GM12878 (cell line): ENCODE results near the gene IFIH1. TPM values are rescaled to one million over a fixed set of nuclear protein-coding genes. Genes with fewer than 3 reads are reported as not detected.

Experiments
- ATAC-seq: fragments of 200-7000 bp; cut with Tn5 transposase; 3 replicates; pipeline ENCODE4 v1.9.1; 2020; ENCODE audit warnings: mild to moderate bottlenecking, moderate library complexity
- BruUV-seq: library from RNA; stranded (reverse); fragments of 400-500 nt; replicated peaks from 2 replicates; lab custom pipeline; 2021; lab: Mats Ljungman, UMichigan
- CTCF ChIA-PET: fragments of 300-600 bp; sonication (Branson Sonifier 250); formaldehyde crosslinking; extraction: SDS; loops from one replicate; lab custom pipeline; 2021; ENCODE audit warnings: inconsistent platforms; lab: Yijun Ruan, JAX
- POLR2A ChIA-PET: fragments of 350-600 bp; formaldehyde crosslinking; extraction: SDS; loops from one replicate; lab custom pipeline; 2021; ENCODE audit warnings: inconsistent platforms; lab: Charles Lee
- RAD21 ChIA-PET: fragments of 300-600 bp; sonication (Branson Sonifier 250); formaldehyde crosslinking; loops from one replicate; lab custom pipeline; 2023; ENCODE audit warnings: antibody characterized with exemption; ENCODE audit not compliant: unreplicated experiment; lab: Charles Lee
- SMC1A ChIA-PET: fragments of 300-600 bp; sonication (Branson Sonifier 250); formaldehyde crosslinking; loops from one replicate; lab custom pipeline; 2023; ENCODE audit not compliant: unreplicated experiment, uncharacterized antibody; lab: Charles Lee
- DNase-seq: peaks from one replicate; pipeline ENCODE4 v3.0.0-alpha.2; 2011; ENCODE audit warnings: low read depth, low spot score
- FAIRE-seq: peaks from 3 replicates; lab custom pipeline; 2011; peaks lifted over from hg19 to GRCh38; lab: Jason Lieb, UNC
- H2AFZ ChIP-seq: 2 replicates; pipeline ENCODE4 v1.6.0; 2011; ENCODE audit warnings: low read depth, low read length, control low read depth; ENCODE audit not compliant: control insufficient read depth
- H3K27ac ChIP-seq: 2 replicates; pipeline ENCODE4 v1.5.1; 2011; ENCODE audit warnings: control low read depth; ENCODE audit not compliant: control insufficient read depth, insufficient read depth
- H3K27me3 ChIP-seq, 2 experiments: replicated peaks in 1 of 2; 2 replicates each; pipeline versions ENCODE4 v1.6.0 to v1.6.1; 2011; ENCODE audit warnings: low read length in 1 of 2; ENCODE audit not compliant: control insufficient read depth in 2 of 2, insufficient read depth in 2 of 2
- H3K36me3 ChIP-seq, 2 experiments: 2 replicates each; pipeline ENCODE4 v1.5.1; 2011; ENCODE audit warnings: low read length in 1 of 2; ENCODE audit not compliant: control insufficient read depth in 2 of 2, insufficient read depth in 2 of 2
- H3K4me1 ChIP-seq: 2 replicates; pipeline ENCODE4 v1.6.1; 2011; ENCODE audit warnings: mild to moderate bottlenecking, low read length, moderate library complexity, mixed read lengths; ENCODE audit not compliant: control insufficient read depth, insufficient read depth
- H3K4me2 ChIP-seq: 2 replicates; pipeline ENCODE4 v1.6.0; 2011; ENCODE audit warnings: control low read depth; ENCODE audit not compliant: control insufficient read depth, insufficient read depth
- H3K4me3 ChIP-seq: fragments of 200-600 bp; sonication (generic); 2 replicates; pipeline ENCODE4 v1.5.1; 2016
- H3K79me2 ChIP-seq: 2 replicates; pipeline ENCODE4 v1.6.0; 2011; ENCODE audit warnings: low read length; ENCODE audit not compliant: control insufficient read depth, insufficient read depth
- H3K9ac ChIP-seq: 2 replicates; pipeline ENCODE4 v1.8.0; 2011; ENCODE audit warnings: low read length, control low read depth, mixed read lengths; ENCODE audit not compliant: control insufficient read depth, insufficient read depth
- H3K9me3 ChIP-seq: replicated peaks from 3 replicates; pipeline ENCODE4 v1.5.1; 2011; ENCODE audit warnings: mild to moderate bottlenecking, low read length; ENCODE audit not compliant: control insufficient read depth, insufficient read depth
- H4K20me1 ChIP-seq: 2 replicates; pipeline ENCODE4 v1.6.0; 2011; ENCODE audit not compliant: control insufficient read depth, insufficient read depth
- BACH1 ChIP-seq: fragments of 450-650 bp; IDR thresholded peaks from 2 replicates; pipeline ENCODE4 v1.6.1; 2017; ENCODE audit warnings: mild to moderate bottlenecking, borderline replicate concordance
- CHD2 ChIP-seq: IDR thresholded peaks from 2 replicates; pipeline ENCODE4 v1.6.1; 2011; ENCODE audit warnings: low read depth, low read length, improper control_type of control experiment, borderline replicate concordance
- CREM ChIP-seq: IDR thresholded peaks from 2 replicates; pipeline ENCODE4 v1.6.1; 2014; ENCODE audit warnings: antibody characterized with exemption, low read depth
- MYB ChIP-seq: fragments of 150-350 bp; IDR thresholded peaks from 2 replicates; pipeline ENCODE4 v1.6.1; 2014; ENCODE audit warnings: mild to moderate bottlenecking, low read depth, low read length, borderline replicate concordance
- MYC ChIP-seq: IDR thresholded peaks from 2 replicates; pipeline ENCODE4 v1.6.1; 2011; ENCODE audit warnings: mild to moderate bottlenecking, low read length, moderate library complexity, inconsistent platforms; ENCODE audit not compliant: insufficient read depth, insufficient replicate concordance, insufficient read length, severe bottlenecking
- NRF1 ChIP-seq: conservative IDR thresholded peaks from 2 replicates; pipeline ENCODE4 v1.6.1; 2011; ENCODE audit warnings: mild to moderate bottlenecking, low read depth, low read length, improper control_type of control experiment
- SIN3A ChIP-seq: IDR thresholded peaks from 2 replicates; pipeline ENCODE4 v1.6.1; 2012; ENCODE audit warnings: low read depth, low read length, improper control_type of control experiment
- STAT3 ChIP-seq: IDR thresholded peaks from 2 replicates; pipeline ENCODE4 v1.6.1; 2011; ENCODE audit warnings: low read depth, low read length, improper control_type of control experiment
- TCF12 ChIP-seq: IDR thresholded peaks from 2 replicates; pipeline ENCODE4 v1.6.1; 2011; ENCODE audit warnings: low read depth, mild to moderate bottlenecking, low read length
- YY1 ChIP-seq: IDR thresholded peaks from 2 replicates; pipeline ENCODE4 v1.6.1; 2011; ENCODE audit warnings: low read depth, mild to moderate bottlenecking, low read length
- WGBS: methylation state at CpG from one replicate; pipeline ENCODE4 v1.1.6; 2016; ENCODE audit warnings: low lambda C conversion rate; ENCODE audit not compliant: insufficient replicate concordance, insufficient coverage; ENCODE audit errors: missing lambda C conversion rate; 5-methylcytosine and 5-hydroxymethylcytosine counted together
- in situ Hi-C: fragments of 300-500 bp; cut with MboI; formaldehyde crosslinking; loops from 9 replicates; pipeline ENCODE4 v1.14.3; 2018; ENCODE audit warnings: mixed read lengths
- intact Hi-C: fragments of 100-400 bp; cut with micrococcal nuclease; formaldehyde crosslinking; loops from one replicate; pipeline ENCODE4 v1.14.2; 2022; ENCODE audit not compliant: unreplicated experiment
- polyA plus RNA-seq, 11 experiments: library from polyadenylated mRNA; depleted of rRNA in 4 of 11; unstranded in 6 of 11; stranded (reverse) in 5 of 11; fragments of >200 nt; fragmentation: Nextera tagmentation in 4 of 11; fragmentation: Illumina TruSeq in 1 of 11; extraction: Ambion mirVana in 4 of 11; extraction: Trizol in 1 of 11; gene quantifications; 1 replicate in 1 of 11; 2 replicates in 10 of 11; pipeline versions ENCODE4 v1.2.1 to v1.2.3, GENCODE V29; 2011 to 2016; ENCODE audit warnings: inconsistent platforms in 2 of 11, missing spikeins in 2 of 11, low read depth in 1 of 11
- total RNA-seq, 4 experiments: library from RNA; depleted of rRNA in 3 of 4; stranded (reverse); fragments of >200 nt in 3 of 4; fragmentation: Illumina TruSeq in 1 of 4; extraction: Trizol in 1 of 4; gene quantifications; 2 replicates each; pipeline versions ENCODE4 v1.2.1 to v1.2.3, GENCODE V29; 2013 to 2021
- TF ChIP-seq, protein P1 (sequence below): fragments of 450-650 bp; IDR thresholded peaks from 2 replicates; pipeline ENCODE4 v1.6.1; 2017; ENCODE audit warnings: low read depth, mild to moderate bottlenecking, moderate library complexity
- TF ChIP-seq, protein P2 (sequence below): fragments of 450-650 bp; IDR thresholded peaks from 2 replicates; pipeline ENCODE4 v1.6.1; 2017; ENCODE audit warnings: borderline replicate concordance
- TF ChIP-seq, protein P3 (sequence below): IDR thresholded peaks from 2 replicates; pipeline ENCODE4 v1.6.1; 2011; ENCODE audit warnings: low read depth, mild to moderate bottlenecking, low read length, moderate library complexity, borderline replicate concordance; ENCODE audit errors: extremely low read depth
- TF ChIP-seq, protein P4 (sequence below): fragments of 150-350 bp; IDR thresholded peaks from 2 replicates; pipeline ENCODE4 v1.6.1; 2014; ENCODE audit warnings: mild to moderate bottlenecking, low read depth, low read length
- TF ChIP-seq, protein P5 (sequence below): fragments of 450-650 bp; IDR thresholded peaks from 2 replicates; pipeline ENCODE4 v1.6.1; 2014; ENCODE audit warnings: mild to moderate bottlenecking

Gene IFIH1
- total and polyA plus RNA-seq, 10 of the 15 experiments (the other 5 are each of a cell fraction or from before 2014, with no cell fraction given): 12.5 to 40.9 (median 28.8) TPM

DNA sequence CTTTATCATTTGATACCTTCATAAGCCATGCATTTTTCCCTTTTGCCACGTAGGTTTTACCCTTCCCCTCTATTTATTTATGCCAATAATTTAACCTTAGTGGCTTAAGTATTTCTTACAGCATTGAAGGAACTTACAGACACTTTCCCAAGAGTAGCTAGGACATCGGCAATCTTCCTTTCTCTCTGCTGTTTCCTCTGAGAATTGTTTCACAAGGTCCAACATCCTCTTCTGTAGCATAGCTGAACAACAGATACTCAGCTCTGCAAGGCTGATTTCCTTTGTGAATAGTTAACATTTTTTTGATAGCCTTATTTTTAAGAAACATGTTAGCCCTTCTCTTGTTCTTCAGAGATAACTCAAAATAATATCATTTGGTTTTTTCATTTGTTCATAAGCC, 24.4 kb upstream of the IFIH1 start:
- Histone ChIP-seq H3K27ac (no peak overlapping the region), H4K20me1 (no peaks in the 10 kb centered on the region), H3K79me2 (peaks cover 10% of the 10 kb centered on the region), H3K4me1 (no peaks in the 10 kb centered on the region), H3K36me3 (no peaks in the 10 kb centered on the region), H3K9ac (no peak overlapping the region), H2AFZ (no peak overlapping the region), H3K4me3 (no peak overlapping the region), H3K27me3 (no peaks in the 10 kb centered on the region), H3K9me3 (no peaks in the 10 kb centered on the region), H3K4me2 (no peak overlapping the region)
- ChIA-PET RAD21 (interaction anchor here (1.0 to 2.1 kb wide), 5 partner anchors 8 to 39 kb away, joined by 3 to 5 read pairs (median 4); no protein-coding TSS in a partner anchor), SMC1A (interaction anchor here (0.7 to 2.7 kb wide), 7 partner anchors 8 to 121 kb away, joined by 3 to 15 read pairs (median 5); partner anchors contain the start of gene IFIH1), POLR2A (interaction anchor here (1.9 kb wide), 1 partner anchor 27 kb away, joined by 5 read pairs; no protein-coding TSS in a partner anchor), CTCF (interaction anchor here (0.5 to 2.6 kb wide), 9 partner anchors 9 to 218 kb away, joined by 3 to 46 read pairs (median 7); partner anchors contain the start of gene IFIH1)
- 97% methylated on average over 2 of the region's 2 CpGs for WGBS
- ATAC-seq: no peak
- intact Hi-C loops (loop anchor here (2.0 kb wide), 1 partner anchor 24 kb away; the partner anchor contains the start of gene IFIH1), in situ Hi-C loops (no loop called here)
- no peak for DNase-seq
- no TSS peak for BruUV-seq
- no peak for FAIRE-seq
- TF ChIP-seq MYB: no peak
- TF ChIP-seq, protein P1, sequence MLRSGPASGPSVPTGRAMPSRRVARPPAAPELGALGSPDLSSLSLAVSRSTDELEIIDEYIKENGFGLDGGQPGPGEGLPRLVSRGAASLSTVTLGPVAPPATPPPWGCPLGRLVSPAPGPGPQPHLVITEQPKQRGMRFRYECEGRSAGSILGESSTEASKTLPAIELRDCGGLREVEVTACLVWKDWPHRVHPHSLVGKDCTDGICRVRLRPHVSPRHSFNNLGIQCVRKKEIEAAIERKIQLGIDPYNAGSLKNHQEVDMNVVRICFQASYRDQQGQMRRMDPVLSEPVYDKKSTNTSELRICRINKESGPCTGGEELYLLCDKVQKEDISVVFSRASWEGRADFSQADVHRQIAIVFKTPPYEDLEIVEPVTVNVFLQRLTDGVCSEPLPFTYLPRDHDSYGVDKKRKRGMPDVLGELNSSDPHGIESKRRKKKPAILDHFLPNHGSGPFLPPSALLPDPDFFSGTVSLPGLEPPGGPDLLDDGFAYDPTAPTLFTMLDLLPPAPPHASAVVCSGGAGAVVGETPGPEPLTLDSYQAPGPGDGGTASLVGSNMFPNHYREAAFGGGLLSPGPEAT: no peak
- TF ChIP-seq, protein P2, sequence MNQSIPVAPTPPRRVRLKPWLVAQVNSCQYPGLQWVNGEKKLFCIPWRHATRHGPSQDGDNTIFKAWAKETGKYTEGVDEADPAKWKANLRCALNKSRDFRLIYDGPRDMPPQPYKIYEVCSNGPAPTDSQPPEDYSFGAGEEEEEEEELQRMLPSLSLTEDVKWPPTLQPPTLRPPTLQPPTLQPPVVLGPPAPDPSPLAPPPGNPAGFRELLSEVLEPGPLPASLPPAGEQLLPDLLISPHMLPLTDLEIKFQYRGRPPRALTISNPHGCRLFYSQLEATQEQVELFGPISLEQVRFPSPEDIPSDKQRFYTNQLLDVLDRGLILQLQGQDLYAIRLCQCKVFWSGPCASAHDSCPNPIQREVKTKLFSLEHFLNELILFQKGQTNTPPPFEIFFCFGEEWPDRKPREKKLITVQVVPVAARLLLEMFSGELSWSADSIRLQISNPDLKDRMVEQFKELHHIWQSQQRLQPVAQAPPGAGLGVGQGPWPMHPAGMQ: no peak
- TF ChIP-seq CHD2: no peak
- no peak for TF ChIP-seq NRF1
- no peak for TF ChIP-seq MYC
- TF ChIP-seq, protein P3, sequence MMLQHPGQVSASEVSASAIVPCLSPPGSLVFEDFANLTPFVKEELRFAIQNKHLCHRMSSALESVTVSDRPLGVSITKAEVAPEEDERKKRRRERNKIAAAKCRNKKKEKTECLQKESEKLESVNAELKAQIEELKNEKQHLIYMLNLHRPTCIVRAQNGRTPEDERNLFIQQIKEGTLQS: no peak
- TF ChIP-seq, protein P4, sequence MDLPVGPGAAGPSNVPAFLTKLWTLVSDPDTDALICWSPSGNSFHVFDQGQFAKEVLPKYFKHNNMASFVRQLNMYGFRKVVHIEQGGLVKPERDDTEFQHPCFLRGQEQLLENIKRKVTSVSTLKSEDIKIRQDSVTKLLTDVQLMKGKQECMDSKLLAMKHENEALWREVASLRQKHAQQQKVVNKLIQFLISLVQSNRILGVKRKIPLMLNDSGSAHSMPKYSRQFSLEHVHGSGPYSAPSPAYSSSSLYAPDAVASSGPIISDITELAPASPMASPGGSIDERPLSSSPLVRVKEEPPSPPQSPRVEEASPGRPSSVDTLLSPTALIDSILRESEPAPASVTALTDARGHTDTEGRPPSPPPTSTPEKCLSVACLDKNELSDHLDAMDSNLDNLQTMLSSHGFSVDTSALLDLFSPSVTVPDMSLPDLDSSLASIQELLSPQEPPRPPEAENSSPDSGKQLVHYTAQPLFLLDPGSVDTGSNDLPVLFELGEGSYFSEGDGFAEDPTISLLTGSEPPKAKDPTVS: no peak
- TF ChIP-seq BACH1: no peak
- no peak for TF ChIP-seq TCF12
- TF ChIP-seq, protein P5, sequence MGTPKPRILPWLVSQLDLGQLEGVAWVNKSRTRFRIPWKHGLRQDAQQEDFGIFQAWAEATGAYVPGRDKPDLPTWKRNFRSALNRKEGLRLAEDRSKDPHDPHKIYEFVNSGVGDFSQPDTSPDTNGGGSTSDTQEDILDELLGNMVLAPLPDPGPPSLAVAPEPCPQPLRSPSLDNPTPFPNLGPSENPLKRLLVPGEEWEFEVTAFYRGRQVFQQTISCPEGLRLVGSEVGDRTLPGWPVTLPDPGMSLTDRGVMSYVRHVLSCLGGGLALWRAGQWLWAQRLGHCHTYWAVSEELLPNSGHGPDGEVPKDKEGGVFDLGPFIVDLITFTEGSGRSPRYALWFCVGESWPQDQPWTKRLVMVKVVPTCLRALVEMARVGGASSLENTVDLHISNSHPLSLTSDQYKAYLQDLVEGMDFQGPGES: no peak
- TF ChIP-seq YY1: no peak
- TF ChIP-seq CREM: no peak
- no peak for TF ChIP-seq STAT3
- no peak for TF ChIP-seq SIN3A
